ENCODE results near the gene APBB3. TPM values are rescaled to one million over a fixed set of nuclear protein-coding genes. Genes with fewer than 3 reads are reported as not detected.

Gene APBB3
- 22.9 and 38.1 TPM in 2 replicates for total RNA-seq (ENCODE audit: low replicate concordance)

GRCh38 chr5:140564196-140565023 lies at the start of gene APBB3, which contains the start of gene SLC35A4:
APBB3 (minus strand) TSS chr5:140564598; CDS start chr5:140564245, 353 bp downstream.
SLC35A4 (plus strand) TSS chr5:140564828; CDS start chr5:140567170, 2,342 bp downstream.

GRCh38 chr5:140557136-140557805 lies 7.1 kb downstream of the APBB3 start, which contains the start of gene SRA1:
SRA1 (minus strand) TSS chr5:140557473; CDS start chr5:140557452, 21 bp downstream.

DNA sequence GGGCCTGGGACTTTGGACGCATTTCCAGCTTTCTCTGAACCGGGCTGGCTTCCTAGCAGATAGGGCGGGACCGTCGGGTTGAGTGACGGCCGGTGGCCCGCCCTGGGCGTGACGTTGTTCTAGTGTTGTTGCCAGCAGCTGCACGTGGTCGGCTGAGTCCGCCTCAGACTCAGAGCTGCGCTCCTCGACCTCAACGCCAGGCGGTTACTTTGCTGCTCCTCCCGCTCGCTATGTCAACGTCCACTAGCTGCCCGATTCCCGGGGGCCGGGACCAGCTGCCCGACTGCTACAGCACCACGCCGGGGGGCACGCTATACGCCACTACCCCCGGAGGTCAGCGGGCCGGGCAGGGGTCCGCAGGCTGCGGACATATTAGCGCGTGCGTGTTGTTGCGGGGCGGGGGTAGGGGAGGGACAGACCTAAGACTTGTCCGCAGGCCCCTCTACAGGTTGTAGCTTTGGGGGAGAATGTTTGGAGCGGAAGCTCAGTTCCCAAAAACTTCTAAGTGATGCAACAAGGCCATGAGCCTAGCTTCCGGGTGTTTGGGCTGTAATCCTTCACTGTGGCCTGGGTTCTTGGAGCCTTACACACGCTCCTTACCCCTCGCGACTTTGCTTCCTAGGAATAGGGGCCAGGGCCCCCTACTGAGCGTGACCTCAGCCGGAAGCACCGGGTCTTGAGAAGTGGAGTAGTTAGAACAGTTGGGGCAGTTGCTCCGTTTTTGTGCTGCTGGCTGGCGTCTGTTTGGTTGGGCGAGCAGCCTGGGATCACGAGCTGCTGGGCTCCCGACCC lies 16.7 kb downstream of the APBB3 start, which contains the start of gene EIF4EBP3:
Gene EIF4EBP3, plus strand, starts transcription at position 155 of the 792 bp plus-strand sequence. Its CDS starts 76 bp downstream, at position 231.

Other genes starting within 250 kb of the APBB3 start
- 1.3 and 12.0 TPM in 2 replicates for gene HBEGF, start 218.0 kb downstream of the APBB3 start, total RNA-seq (ENCODE audit: low replicate concordance)
- gene SLC4A9, start 204.4 kb downstream of the APBB3 start, total RNA-seq (ENCODE audit: low replicate concordance) = not detected in 2 replicates
- gene ANKHD1, start 162.8 kb downstream of the APBB3 start, total RNA-seq (ENCODE audit: low replicate concordance) = 46.5 and 61.1 TPM in 2 replicates
- 0.90 and 3.7 TPM in 2 replicates for gene EIF4EBP3, start 16.9 kb downstream of the APBB3 start, total RNA-seq (ENCODE audit: low replicate concordance)
- gene SRA1, start 7.1 kb downstream of the APBB3 start, total RNA-seq (ENCODE audit: low replicate concordance) = 18.5 and 69.7 TPM in 2 replicates
- gene SLC35A4, start 230 bp upstream of the APBB3 start, total RNA-seq (ENCODE audit: low replicate concordance) = 16.8 and 29.5 TPM in 2 replicates
- gene CD14, start 68.6 kb upstream of the APBB3 start, total RNA-seq (ENCODE audit: low replicate concordance) = 2.8 and 107 TPM in 2 replicates
- 9.0 and 13.5 TPM in 2 replicates for gene TMCO6, start 74.9 kb upstream of the APBB3 start, total RNA-seq (ENCODE audit: low replicate concordance)
- 84.9 and 115 TPM in 2 replicates for gene NDUFA2, start 83.0 kb upstream of the APBB3 start, total RNA-seq (ENCODE audit: low replicate concordance)
- gene IK, start 83.2 kb upstream of the APBB3 start, total RNA-seq (ENCODE audit: low replicate concordance) = 107 and 212 TPM in 2 replicates
- 25.9 and 27.7 TPM in 2 replicates for gene WDR55, start 100.3 kb upstream of the APBB3 start, total RNA-seq (ENCODE audit: low replicate concordance)
- gene DND1, start 109.0 kb upstream of the APBB3 start, total RNA-seq (ENCODE audit: low replicate concordance) = 0.30 TPM in 1 of 2 replicates, not detected in the other
- gene HARS1, start 126.8 kb upstream of the APBB3 start, total RNA-seq (ENCODE audit: low replicate concordance) = 67.7 and 92.6 TPM in 2 replicates
- 24.1 and 27.4 TPM in 2 replicates for gene HARS2, start 126.9 kb upstream of the APBB3 start, total RNA-seq (ENCODE audit: low replicate concordance)
- gene ZMAT2, start 135.8 kb upstream of the APBB3 start, total RNA-seq (ENCODE audit: low replicate concordance) = 63.1 and 94.5 TPM in 2 replicates
- gene PCDHA1, start 221.5 kb upstream of the APBB3 start, total RNA-seq (ENCODE audit: low replicate concordance) = 0.08 TPM in 1 of 2 replicates, not detected in the other
- 0.08 and 0.12 TPM in 2 replicates for gene PCDHA2, start 230.3 kb upstream of the APBB3 start, total RNA-seq (ENCODE audit: low replicate concordance)
- 0.15 and 0.70 TPM in 2 replicates for gene PCDHA3, start 236.5 kb upstream of the APBB3 start, total RNA-seq (ENCODE audit: low replicate concordance)
- gene PCDHA4, start 242.5 kb upstream of the APBB3 start, total RNA-seq (ENCODE audit: low replicate concordance) = 0.23 and 0.82 TPM in 2 replicates